Stimulated activated CD8-positive, alpha-beta memory T cell treated with anti-CD3 and anti-CD28 coated beads, Interleukin-4, amount 100 ng/mL, for 24 hours (primary cell): Measurements from ENCODE around the gene RNPEP.
"Not testable (repeated sequence)": the region's sequence is repeated elsewhere in the genome, so short reads cannot be mapped to it uniquely, and the experiment has no call there.

ENCODE experiments used
- DNase-seq: peaks from one replicate; pipeline ENCODE4 v3.0.0-alpha.2; 2020; ENCODE audit warnings: low read depth

RNPEP gene, protein sequence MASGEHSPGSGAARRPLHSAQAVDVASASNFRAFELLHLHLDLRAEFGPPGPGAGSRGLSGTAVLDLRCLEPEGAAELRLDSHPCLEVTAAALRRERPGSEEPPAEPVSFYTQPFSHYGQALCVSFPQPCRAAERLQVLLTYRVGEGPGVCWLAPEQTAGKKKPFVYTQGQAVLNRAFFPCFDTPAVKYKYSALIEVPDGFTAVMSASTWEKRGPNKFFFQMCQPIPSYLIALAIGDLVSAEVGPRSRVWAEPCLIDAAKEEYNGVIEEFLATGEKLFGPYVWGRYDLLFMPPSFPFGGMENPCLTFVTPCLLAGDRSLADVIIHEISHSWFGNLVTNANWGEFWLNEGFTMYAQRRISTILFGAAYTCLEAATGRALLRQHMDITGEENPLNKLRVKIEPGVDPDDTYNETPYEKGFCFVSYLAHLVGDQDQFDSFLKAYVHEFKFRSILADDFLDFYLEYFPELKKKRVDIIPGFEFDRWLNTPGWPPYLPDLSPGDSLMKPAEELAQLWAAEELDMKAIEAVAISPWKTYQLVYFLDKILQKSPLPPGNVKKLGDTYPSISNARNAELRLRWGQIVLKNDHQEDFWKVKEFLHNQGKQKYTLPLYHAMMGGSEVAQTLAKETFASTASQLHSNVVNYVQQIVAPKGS

DNA sequence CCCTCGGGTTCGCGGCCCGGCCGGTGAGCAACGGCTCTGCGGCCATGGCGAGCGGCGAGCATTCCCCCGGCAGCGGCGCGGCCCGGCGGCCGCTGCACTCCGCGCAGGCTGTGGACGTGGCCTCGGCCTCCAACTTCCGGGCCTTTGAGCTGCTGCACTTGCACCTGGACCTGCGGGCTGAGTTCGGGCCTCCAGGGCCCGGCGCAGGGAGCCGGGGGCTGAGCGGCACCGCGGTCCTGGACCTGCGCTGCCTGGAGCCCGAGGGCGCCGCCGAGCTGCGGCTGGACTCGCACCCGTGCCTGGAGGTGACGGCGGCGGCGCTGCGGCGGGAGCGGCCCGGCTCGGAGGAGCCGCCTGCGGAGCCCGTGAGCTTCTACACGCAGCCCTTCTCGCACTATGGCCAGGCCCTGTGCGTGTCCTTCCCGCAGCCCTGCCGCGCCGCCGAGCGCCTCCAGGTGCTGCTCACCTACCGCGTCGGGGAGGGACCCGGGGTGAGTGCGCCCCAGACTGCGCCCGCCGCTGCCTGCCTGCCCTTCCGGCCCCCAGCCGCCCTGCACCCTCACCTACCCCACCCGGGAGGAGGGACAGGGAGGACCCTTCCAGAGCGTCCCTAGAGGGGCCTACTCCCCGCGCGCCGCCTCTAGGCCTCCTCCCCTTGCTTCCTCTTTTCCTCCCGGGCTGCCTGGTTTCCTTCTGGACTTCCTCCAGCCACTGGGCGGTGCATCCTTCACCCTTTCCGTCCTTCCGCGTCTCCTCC is at the start of gene RNPEP:
TSS of gene RNPEP (plus strand) at position 26 of the 757 bp plus-strand sequence. CDS start at position 45, 19 bp downstream.
- peak; percentile 30 for DNase-seq

DNA sequence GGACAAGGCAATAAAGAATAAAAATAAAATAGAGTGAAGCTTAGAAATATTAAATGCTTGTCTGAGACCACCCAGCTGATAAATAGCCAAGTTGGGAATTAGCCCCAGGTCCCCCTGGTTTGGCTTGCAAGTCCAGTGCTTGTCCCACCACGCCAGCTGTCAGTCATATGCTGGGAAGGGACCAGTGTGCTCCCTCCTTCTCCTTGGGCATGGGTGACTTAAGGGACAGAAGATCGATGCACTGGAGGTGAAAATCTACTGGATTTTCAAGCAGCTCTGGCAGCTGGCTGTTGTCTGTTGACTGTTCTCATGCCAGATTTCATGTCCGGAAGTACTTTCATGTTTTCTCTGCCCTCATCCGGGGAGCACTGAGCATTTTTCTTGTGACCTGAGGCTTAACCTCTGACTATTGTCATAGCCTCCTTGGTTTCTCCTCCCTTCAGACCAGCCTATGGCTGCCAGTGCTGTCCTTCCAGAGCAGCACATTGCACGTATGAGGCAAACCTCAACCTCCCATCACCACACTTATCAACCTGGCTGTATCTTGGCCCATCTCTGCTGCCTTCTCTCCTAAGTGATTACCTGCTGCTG is 48.5 kb upstream of the RNPEP start:
- DNase-seq = no peak

DNA sequence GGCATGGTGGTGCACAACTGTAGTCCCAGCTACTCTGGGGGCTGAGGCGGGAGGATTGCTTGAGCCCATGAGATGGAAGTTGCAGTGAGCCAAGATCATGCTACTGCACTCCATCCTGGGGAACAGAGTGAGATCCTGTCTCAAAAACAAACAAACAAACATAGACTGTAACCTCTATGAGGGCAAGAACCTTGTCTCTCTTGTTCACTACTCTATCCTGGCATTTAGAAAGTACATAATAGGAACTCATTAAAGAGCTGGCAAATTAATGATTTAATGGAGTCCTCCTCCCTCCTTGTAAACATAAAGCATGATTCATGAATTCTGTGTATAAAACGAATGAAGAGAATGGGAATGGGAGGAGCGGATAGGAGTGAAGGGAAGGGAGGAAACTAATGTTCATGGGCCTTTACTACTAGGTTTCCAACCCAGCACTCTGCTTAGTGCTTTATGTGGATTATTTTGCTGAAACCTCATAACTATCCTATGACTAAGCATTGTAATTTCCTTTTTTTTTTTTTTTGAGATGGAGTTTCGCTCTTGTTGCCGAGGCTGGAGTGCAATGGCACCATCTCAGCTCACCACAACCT is 44.7 kb upstream of the RNPEP start:
- no peak for DNase-seq

DNA sequence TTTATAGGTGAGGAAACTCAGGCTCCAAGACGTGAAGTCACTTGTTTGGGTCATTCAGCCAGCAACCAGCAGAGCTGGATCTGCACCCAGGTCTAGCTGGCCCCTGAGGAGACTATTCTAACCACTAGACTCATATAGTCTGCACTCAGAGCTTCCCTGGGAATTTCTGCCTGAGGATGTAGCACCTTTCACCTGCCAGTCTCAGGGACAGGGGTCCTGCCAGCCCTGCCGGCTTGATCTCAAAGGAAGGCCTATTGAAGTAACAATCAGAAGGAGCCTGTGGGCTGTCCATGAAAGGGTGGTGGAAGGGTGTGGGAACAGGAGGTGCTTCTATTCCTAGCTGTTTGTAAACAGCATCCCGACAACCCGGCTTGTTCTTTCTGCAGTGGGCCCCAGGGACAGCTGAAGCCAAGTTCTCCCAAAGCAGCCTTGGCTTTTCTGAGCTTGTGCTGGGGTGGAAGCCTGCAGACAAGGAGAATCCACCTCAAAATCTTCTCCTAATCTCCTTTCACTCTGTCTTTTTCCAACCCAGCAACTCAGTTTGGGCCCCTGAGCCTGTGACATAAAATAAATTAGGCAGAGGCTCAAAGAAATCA is 43.9 kb upstream of the RNPEP start:
- DNase-seq = no peak

DNA sequence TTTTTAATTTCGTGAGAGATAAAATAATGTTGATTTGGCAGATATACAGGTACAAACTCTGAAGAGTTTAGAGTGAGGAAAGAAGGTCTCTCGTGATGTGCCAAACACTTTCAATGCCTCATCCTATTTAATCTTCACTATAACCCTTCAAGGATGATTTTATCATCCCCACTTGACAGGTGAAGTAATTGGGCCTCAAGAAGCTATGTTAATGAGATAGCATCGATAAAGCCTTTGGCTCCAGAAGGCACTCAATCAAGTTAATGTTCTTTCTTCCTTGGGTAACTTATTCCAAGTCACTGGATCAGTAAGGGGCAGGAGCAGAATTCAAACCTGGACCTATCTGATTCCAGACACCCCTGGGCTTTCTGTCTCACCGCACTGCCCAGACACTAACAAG is 43.3 kb upstream of the RNPEP start:
- no peak for DNase-seq

DNA sequence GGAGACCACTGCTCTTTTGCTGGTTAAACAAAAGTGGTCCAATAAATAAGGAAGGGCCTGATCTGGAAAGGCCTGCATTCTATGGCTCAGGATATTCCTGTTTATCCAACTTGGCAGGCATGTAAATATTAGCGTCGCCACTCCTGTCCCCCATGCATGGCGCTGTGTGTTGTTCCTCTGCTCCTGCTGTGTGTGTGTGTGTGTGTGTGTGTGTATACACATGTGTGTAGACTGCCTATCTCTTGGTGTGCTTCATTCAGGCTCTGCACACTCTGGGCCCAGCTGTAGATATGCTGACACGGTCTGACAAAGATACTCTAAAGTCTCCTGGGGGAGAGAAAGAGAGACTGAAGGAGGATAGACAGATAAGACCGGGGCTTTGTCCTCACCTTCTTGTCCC is 42.9 kb upstream of the RNPEP start:
- no peak for DNase-seq

DNA sequence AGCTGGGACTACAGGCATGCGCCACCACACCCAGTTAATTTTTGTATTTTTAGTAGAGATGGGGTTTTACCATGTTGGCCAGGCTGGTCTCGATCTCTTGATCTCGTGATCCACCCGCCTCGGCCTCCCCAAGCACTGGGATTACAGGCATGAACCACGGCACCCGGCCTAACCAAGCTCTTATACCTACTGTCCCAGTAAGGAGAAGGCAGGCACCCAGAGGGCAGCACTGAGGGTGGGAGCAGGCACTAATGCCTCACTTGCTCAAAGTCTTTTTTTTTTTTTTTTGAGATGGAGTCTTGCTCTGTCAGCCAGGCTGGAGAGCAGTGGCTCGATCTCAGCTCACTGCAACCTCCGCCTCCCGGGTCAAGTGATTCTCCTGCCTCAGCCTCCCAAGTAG is 42.1 kb upstream of the RNPEP start:
- not testable (repeated sequence) for DNase-seq

DNA sequence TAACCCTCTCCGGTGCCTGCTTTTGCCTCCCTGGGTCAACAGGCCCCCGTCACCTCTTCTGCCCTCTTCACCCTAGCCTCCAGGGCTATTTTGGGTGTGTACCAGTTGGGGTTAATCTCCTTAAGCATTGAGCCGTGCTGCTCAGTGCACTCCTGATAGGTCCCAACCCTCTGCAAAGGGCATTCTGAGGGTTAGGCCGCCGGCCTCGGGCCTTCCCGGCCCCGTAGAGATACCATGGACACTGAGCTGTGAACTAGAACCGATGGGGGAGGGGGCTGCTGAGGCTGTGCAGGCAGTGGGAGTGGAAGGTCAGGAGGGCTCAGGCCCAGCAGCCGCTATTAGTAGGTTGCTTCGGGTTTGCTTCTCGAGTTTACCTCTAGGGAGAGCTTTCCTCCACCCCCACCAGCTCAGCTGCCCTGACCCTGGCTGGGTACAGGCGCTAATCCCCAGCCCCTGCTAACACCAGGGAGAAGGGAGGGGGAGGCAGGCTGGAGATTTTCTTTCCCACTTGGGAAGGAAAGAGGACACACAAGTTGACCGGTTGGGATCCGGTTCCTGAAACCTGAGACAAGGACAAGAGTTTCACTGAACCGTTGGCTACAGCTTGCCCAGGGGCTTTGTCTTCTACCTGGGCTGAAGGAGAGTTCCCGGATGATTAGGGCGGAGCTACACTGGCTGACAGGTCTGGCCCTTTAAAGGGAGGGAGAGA is 40.9 kb upstream of the RNPEP start:
- no peak for DNase-seq

DNA sequence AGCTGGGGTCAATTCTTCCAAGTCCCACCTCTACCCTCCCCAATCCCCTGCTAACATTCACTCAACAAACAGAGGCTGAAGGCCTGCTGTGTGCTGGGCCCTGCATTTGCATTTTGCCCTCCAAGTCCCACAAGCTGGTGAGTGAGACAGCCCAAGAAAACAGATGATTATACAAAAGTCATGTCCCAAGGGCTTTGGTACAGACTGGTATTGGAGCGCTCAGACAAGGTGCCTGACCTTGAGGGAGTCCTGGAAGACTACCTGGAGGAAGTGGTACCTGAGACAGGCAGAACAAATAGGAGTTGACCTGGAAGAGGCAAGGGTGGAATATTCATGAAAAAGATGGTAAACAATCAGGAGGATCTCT is 40.3 kb upstream of the RNPEP start:
- DNase-seq = no peak

DNA sequence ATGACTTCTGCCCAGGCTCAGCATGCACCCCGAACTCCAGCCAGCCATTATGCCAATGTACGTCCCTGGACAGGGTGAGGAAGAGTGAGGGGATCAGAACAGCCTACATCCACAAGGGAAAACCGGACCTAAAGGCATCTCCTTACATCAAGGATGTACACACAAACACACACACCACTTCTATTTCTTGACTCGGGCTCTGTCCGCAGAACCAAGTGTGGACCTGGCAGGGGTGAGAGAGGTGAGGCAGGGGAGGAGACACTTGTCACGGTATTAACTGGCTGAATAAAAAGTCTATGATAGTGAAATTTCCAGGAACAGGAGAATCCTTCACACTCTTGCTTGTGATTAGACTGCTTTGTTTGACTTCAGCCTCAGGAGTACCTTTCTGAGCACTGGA is 38.4 kb upstream of the RNPEP start:
- DNase-seq = no peak

DNA sequence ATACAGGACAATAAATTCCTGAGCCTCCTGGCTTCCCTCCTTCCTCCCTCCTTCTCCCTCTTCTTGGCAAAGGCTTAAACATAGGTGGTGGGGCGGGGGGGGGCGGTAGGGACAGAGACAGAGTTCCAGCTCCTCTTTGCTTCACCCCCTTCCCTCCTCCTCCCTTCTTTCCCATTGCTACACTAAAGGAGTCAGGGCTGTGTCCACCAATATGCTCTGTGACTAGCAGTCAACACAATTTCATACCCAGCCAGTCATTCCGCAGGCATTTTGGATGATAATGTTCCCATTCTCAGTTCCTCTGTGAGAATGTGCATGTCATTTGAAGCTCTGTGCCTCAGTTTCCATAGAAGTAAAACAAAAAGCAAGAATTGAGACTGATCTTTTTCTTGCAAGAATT is 37.8 kb upstream of the RNPEP start:
- no peak for DNase-seq

DNA sequence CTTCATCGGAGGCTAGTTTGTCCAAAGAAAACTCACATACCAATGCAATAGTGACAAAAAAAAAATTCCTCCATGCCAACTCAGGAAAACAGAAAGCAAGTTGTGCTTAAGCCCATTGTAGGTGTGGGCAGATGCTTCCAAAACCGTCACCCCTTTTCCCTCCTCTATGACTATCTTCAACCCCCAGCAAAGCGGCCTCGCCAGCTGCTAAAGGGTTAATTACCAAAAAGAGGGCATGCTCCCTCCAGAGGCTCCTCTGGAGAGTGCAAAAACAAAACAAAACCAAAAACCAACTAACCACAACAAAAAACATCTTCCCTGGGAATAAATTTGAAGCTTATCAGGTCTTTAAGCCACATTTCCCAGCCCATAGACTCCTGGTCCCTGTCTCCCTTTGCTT is 37.3 kb upstream of the RNPEP start:
- DNase-seq = no peak

DNA sequence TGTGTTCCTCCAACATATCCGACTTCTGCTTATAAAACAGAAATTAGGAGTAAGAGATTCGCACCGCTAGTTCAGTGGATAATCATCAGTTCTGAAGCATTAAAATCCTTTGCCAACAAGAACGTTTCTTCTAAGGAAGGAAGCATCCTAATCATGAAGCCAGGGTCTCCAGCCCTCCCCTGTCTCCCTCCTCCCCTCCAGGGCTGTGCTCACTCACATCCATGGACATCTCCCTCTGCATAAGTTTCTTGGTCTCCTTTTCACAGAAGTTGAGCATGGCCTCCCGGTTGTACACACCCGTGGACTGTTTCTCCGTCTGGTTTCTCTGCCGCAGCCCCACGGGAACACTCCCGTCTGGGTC is 36.6 kb upstream of the RNPEP start:
- no peak for DNase-seq

DNA sequence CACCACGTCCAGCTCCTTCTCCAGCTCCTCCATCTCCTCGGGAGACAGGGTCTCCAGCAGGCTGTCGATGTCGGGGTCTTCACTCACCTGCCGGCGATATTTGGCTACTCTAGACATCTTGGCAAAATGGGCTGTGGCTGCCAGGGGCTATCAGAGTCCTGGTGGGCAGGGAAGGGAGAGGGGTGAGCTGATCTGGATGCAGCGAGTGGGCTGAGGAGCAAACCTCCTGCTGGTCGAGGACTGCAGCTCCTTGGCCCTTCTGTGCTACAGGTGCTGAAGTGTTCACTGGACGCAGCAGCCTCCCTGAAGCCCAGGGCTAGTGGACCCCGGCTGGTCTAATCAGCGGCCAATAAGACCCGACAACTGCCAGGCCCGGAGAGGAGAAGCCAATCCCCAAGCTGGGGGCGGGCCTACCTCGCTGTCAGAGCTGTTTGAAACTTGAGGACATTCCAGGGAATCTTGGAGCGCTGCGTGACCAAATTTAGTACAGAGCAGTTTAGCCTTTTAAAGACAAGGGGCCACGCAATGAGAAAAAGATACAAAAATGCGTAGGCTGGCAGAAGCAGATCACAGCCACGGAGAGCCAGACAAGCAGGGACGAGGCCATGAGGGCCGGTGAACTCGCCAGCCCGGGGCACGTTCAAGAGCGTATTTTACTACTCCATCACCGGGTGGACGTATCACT is 36.1 kb upstream of the RNPEP start, which contains the start of gene LMOD1:
TSS of gene LMOD1 (minus strand) at position 325 of the 685 bp plus-strand sequence. CDS start at position 117, 208 bp downstream.
- no peak for DNase-seq

DNA sequence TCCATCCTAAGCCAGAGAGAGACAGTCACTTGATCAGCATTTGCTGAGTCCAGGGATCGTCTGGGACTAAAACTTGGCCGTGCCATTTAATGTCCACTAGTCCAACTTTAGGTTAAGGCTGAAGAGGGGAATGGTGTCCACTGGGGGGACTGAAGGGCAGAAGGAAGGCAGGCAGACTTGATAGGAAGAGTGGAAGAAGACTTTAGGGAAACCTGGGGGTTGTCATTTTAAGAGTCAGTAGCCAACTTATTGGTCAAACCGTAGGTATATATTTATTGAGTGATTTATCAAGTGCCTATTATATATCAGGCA is 34.8 kb upstream of the RNPEP start:
- no peak for DNase-seq

DNA sequence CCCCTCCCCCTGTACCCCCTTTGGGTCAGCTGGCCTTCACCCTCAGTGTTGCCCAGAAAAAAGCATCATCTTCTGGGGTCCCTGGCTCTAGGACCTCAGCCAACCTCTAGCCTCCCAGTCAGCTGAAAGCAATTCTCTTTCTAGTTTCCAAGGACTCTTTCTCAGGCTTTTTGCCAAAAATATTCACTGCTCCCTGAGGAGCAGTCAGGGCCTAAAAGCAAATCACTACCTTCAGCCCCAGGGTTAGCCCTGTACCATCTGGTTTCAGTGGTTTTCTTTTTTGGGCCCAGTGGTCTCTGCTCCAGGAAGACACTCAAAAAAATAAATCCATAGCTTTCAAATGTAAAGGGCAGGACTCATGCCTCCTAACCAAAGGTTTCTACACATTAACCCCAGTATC is 33.0 kb upstream of the RNPEP start:
- no peak for DNase-seq

DNA sequence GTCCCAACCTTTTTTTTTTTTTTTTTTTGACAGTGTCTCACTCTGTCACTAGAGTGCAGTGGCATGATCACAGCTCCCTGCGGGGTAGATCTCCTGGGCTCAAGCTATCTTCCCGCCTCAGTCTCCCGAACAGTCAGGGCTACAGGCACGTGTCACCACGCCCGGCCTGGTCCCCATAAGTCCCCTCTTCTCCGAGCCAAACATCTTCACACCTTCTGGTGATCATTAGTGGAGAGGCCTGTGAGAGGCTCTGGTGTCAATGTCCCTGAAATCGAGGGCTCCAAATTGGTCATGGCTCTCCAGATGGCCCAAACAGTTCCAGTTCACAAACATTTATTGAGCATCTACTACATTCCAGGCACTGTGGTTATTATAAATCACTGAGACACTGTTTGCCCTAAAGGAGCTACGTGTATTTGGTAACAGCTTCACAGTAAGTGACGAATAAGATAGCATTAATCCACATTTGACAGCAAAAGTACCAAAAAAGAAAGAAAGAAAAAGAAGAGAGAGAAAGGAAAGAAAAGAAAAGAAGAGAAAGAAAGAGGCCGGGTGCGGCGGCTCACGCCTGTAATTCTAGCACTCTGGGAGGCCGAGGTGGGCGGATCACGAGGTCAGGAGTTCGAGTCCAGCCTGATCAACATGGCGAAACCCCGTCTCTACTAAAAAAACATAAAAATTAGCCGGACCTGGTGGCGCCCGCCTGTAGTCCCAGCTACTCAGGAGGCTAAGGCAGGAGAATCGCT is 28.0 kb upstream of the RNPEP start:
- no peak for DNase-seq

DNA sequence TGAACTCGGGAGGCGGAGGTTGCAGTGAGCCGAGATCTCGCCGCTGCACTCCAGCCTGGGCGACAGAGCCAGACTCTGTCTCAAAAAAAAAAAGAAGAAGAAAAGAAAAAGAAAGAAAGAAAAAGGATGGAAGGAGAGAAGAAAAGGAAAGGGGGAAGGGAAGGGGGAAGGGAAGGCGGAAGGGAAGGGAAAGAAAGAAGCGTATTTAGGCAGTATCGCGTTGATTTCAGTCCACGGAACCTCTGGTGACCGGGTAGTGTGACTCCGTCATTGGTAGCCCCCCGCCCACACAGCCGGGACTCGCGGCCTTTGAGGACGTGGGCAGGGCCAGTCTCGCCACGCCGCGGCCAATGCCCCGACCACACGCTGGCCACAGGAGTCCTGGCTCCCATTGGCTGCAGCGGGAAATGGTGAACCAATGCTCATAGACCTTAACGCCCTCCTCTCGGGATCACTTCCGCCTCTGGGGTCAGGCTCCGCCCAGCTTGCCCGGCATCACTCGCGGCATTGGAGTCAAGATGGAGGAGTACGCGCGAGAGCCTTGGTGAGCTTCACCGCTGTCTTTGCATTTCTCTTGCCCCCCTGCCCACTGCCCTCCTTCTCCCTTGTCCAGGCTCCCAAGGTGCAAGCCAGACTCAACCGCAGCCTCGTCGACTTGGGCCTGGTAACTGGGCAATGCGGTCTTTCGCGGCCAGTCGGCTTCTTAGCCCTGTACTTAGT is 27.3 kb upstream of the RNPEP start, which contains the start of gene TIMM17A:
TSS of gene TIMM17A (plus strand) at position 495 of the 720 bp plus-strand sequence. CDS start at position 519, 24 bp downstream.
- peak; percentile 92 for DNase-seq

DNA sequence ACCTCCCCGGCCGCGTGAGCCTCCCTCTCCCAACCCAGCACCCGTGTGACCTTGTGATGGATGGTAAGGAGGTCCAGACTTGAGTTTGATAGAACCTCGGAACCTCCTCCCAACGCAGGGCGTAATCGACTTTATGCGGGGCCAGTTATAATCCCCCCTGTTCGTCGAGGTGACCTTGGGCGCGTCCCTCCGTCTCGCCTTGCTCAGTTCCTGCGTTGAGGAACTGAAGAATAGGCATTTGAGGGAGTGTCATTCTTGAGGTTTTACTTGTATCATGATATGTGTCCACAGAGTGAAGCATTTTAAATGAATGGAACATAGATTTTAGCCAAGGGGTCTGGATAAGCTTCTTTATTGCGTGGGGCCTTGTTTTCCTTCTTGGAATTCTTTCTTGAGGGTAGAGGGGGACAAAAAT is 26.7 kb upstream of the RNPEP start:
- no peak for DNase-seq
